Measurements from ENCODE around the gene ZSCAN29.
A peak's percentile ranks its signal among the peaks of the same experiment; 100 is the strongest.

The ZSCAN29 gene

GRCh38 chr15:43346305-43346704, 24.5 kb downstream of the ZSCAN29 start:
- no peak for DNase-seq

DNA sequence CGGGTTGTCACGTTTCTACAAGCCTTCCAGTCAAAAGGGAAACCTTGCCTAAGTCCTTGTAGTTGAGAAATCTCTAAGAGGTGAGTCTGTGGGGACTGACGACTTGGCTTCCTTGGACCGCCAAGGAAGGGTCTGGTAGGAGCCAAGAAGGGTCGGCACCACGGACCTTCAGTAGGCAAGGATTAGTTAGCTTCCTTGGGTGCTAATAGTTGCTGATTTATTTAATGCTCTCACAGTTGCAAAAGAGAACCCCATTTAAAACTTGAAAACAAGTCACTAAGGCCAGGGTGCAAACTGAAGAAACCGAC, 40.1 kb downstream of the ZSCAN29 start:
- no peak for DNase-seq

GRCh38 chr15:43329960-43330779, 40.7 kb downstream of the ZSCAN29 start, which contains the start of gene LCMT2:
Gene LCMT2, minus strand, starts transcription at chr15:43330573. Its CDS starts 84 bp downstream, at chr15:43330489.
- DNase-seq = peak; percentile 75 to 91 (median 84)

DNA sequence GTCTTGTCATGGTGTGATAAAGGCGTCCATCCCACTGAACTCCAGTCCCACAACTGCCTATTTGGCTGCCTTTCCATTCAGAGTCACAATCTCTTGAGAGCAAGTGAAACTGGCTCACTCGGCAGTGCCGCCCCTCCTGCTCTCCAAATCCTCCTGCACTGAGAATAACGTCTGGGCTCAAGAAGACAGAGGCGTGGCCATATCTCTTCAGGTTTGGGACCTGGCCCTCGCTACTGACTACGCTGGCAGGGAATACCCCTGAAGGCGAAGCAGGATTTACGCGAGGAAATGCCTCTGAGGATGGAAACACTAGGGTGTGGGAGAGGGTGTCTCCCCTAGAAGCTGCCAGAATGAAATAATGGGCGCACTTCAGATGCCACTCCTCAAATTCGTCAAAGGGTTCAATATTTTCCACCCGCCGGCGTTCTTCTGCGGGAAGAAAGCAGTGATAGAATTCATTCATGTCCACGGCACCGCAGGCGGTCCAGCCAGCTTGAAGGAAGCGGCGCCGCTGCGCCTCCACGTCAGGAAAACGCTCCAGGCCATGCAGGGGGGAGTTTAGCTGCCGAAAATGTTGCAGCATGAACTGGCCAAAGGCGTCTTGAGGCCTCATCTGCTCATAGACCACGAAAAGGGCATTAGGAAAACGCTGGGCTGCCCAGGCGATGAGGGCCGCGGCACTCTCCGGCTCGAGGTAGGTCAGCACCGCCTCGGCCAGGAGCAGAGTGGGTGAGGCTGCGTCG, 41.5 kb downstream of the ZSCAN29 start:
- no peak for DNase-seq

DNA sequence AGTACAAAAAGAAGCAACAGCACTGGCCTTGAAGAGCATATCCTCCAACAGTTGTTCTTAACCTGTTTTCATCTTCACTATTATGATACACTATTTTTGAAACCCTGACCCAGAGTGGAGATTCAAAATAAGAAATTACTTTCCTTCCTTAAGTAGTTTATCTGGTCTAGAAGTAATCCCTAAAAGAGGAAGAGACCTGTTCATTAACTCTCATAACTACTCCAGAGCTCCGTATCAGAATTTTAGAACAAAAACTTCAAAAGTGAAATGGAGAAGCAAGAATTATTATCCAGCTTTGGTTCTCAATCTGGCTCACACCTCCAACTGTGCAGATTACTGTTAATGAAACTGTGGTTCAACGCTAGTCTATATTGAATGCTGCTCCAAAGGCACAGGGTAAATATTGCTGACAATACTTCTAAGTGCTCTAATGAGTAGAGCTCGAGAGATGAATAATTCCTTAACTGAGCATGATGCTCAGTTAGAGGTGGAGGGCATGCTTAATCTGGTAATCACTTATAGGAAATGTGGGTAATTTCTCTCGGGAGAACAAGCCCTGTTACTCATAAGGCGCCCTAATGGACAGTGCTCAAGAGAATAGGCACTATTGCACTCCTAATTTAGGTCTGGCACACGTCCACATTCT, 45.7 kb downstream of the ZSCAN29 start:
- DNase-seq = no peak

DNA sequence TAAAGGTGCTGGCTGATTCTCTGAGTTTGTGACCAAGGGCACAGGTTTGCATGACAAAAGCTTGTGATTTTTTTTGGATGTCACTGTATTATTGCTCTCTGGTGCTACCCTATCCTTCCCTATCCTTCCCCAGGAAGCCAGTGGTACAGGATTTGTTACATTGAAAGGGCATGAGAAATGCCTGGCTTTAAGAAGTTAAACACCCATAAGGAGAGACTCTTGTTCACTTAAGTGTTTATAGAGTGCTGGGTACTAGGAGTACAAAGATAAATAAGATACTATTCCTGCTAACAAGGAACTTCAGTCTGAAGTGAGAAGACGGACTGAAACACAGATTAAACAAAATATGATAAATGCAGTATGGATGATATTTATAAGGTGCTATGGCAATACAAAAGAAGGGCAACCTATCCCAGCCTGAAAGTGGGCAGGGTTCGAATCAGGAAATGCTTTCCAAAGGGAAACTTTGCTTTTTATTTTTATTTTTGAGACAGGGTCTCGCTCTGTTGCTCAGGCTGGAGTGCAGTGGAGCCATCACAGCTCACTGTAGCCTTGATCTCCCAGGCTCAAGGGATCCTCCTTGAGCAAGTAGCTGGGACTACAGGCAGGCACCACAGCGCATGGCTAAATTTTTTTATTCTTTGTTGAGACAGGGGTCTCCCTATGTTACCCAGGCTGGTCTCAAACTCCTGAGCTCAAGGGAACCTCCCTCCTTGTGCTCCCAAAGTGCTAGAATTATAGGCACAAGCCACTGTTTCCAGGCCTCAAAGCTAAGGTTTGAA, 51.7 kb downstream of the ZSCAN29 start:
- no peak for DNase-seq

DNA sequence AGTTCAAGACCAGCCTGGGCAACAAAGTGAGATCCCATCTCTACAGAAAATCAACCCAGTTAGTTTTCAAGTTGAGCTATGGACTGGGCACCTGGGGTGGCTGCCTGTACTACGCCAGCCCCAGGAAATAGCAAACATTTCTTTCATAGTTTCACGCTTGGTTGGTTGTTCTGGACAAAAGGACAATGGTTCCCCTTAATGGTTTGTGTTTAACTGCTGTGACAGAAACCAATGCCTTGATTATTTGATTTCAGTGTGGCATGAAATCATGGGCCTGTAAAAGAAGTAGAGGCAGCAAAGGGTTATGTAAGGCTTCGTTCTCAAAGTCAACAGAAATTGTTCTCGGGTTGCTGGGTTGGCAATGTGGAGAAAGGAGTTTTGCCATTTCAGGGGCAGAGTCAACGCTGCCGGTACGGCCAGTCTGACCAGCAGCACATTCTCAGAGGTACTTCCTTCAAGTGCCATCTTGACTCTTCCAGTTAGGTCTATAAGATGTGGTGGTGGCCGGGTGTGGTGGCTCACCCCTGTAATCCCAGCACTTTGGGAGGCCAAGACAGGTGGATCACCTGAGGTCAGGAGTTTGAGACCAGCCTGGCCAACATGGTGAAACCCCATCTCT, 53.2 kb downstream of the ZSCAN29 start:
- DNase-seq = no peak

GRCh38 chr15:43316971-43317346, 53.9 kb downstream of the ZSCAN29 start:
- no peak for DNase-seq

GRCh38 chr15:43316016-43316970, 54.5 kb downstream of the ZSCAN29 start:
- no peak for DNase-seq

DNA sequence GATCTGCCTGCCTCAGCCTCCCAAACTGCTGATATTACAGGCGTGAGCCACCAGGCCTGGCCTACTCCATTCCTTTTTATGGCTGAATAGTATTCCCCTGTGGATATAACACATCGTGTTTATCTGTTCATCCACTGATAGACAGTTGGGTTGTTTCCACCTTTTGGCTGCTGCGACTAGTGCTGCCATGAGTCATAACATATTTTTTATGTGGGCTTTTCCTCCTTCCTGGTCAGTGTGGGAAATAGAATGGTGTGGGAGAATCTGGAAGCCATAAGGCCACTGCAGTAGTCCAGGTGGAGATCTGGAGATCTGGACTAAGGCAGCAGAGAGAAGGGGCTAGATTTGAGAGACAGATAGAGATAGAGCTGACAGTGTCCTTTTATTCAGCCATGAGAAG, 56.7 kb downstream of the ZSCAN29 start:
- DNase-seq = no peak

GRCh38 chr15:43312378-43312777, 58.5 kb downstream of the ZSCAN29 start:
- no peak for DNase-seq

Data from activated naive CD4-positive, alpha-beta T cell (primary cell).